ENCODE measurements around the gene CPNE7. TPM values are rescaled to one million over a fixed set of nuclear protein-coding genes. Genes with fewer than 3 reads are reported as not detected.

The CPNE7 gene
- total and polyA plus RNA-seq, 9 of the 15 experiments (the other 6 are each of a cell fraction or from before 2014, with no cell fraction given): 0.30 to 73.4 (median 32.7) TPM

GRCh38 chr16:89581045-89581695 lies 5.6 kb downstream of the CPNE7 start:
- in situ Hi-C loops (cut with MboI): no loop called here
- no peak for FAIRE-seq
- TSS peak; percentile 17 for BruUV-seq (replicated peaks)

More at GRCh38 chr16:89581045-89581695, 5.6 kb downstream of the CPNE7 start:
- H3K4me3 ChIP-seq: no peak overlapping the region
- H3K27ac ChIP-seq (ENCODE audit: extremely low read depth, low read depth, low read length): no peak overlapping the region
- H3K4me1 ChIP-seq (replicated peaks in 1 of 2; ENCODE audit: control insufficient read depth in 2 of 2, insufficient read depth in 2 of 2, low read length in 2 of 2): peaks cover 0 to 50% of the 10 kb centered on the region in 2 experiments; a peak in 2 of 5 replicates
- ATAC-seq (no peak), DNase-seq (ENCODE audit: extremely low read depth in 1 of 4, low spot score in 3 of 4) (no peak)
- no peaks in the 10 kb centered on the region for H4K20me1 ChIP-seq (replicated peaks; ENCODE audit: control insufficient read depth, insufficient read depth, low read length)
- no peaks in the 10 kb centered on the region for H3K9me1 ChIP-seq (ENCODE audit: control insufficient read depth, insufficient read depth, low read length)
- peaks cover 83% of the 10 kb centered on the region for H3K36me3 ChIP-seq (ENCODE audit: control insufficient read depth, insufficient read depth, low read length)
- ChIA-PET POLR2A (interaction anchor here (0.6 kb wide), 1 partner anchor 387 kb away, joined by 3 read pairs; no protein-coding TSS in a partner anchor), CTCF (ENCODE audit: low intra/inter-chr PET ratio) (no interaction called here)
- H3K4me2 ChIP-seq (ENCODE audit: insufficient read depth, low read length): no peak overlapping the region
- peaks cover 7% of the 10 kb centered on the region for H3K9me3 ChIP-seq (replicated peaks; ENCODE audit: control insufficient read depth, insufficient read depth, low read depth, low read length)
- no peak for TF ChIP-seq ERF (CRISPR knock-in tag; IDR thresholded peaks at IDR 0.05)
- peak; percentile 71; the same call in 1 of the 2 replicates for TF ChIP-seq ZBTB33 (CRISPR knock-in tag; IDR thresholded peaks at IDR 0.05)
- H3K79me2 ChIP-seq (ENCODE audit: control insufficient read depth, insufficient read depth, low read length): peaks cover 24% of the 10 kb centered on the region
- WGBS (ENCODE audit: insufficient coverage, low coverage, missing lambda C conversion rate): 89% methylated on average over 30 of the region's 33 CpGs
- H3K9ac ChIP-seq (ENCODE audit: insufficient read depth in 1 of 2, low read depth in 2 of 2, low read length in 2 of 2): no peak overlapping the region
- intact Hi-C loops (cut with micrococcal nuclease): no loop called here
- no peak overlapping the region for H2AFZ ChIP-seq (ENCODE audit: low read depth, low read length)
- no peaks in the 10 kb centered on the region for H3K27me3 ChIP-seq (ENCODE audit: control insufficient read depth in 2 of 2, insufficient read depth in 2 of 2, low read length in 2 of 2)

Measured in K562 (cell line).